GM19351 (cell line): Measurements from ENCODE around the gene HNF1B.
"Not testable (repeated sequence)": the region's sequence is repeated elsewhere in the genome, so short reads cannot be mapped to it uniquely, and the experiment has no call there.

Experiments
- ATAC-seq: cut with Tn5 transposase; IDR thresholded peaks from one replicate; pipeline ENCODE4 v1.9.1; 2021; ENCODE audit warnings: mild to moderate bottlenecking, moderate library complexity; ENCODE audit not compliant: unreplicated experiment

HNF1B gene, protein sequence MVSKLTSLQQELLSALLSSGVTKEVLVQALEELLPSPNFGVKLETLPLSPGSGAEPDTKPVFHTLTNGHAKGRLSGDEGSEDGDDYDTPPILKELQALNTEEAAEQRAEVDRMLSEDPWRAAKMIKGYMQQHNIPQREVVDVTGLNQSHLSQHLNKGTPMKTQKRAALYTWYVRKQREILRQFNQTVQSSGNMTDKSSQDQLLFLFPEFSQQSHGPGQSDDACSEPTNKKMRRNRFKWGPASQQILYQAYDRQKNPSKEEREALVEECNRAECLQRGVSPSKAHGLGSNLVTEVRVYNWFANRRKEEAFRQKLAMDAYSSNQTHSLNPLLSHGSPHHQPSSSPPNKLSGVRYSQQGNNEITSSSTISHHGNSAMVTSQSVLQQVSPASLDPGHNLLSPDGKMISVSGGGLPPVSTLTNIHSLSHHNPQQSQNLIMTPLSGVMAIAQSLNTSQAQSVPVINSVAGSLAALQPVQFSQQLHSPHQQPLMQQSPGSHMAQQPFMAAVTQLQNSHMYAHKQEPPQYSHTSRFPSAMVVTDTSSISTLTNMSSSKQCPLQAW

GRCh38 chr17:37744961-37745800 lies at the start of gene HNF1B:
HNF1B (minus strand) TSS chr17:37745059; CDS start chr17:37744884, 175 bp downstream.
- peak; percentile 57 for ATAC-seq

- no peak for ATAC-seq
Observed at GRCh38 chr17:37792787-37793186, 47.9 kb upstream of the HNF1B start.

- ATAC-seq, result no peak
Observed at GRCh38 chr17:37791447-37792399, 46.9 kb upstream of the HNF1B start.

DNA sequence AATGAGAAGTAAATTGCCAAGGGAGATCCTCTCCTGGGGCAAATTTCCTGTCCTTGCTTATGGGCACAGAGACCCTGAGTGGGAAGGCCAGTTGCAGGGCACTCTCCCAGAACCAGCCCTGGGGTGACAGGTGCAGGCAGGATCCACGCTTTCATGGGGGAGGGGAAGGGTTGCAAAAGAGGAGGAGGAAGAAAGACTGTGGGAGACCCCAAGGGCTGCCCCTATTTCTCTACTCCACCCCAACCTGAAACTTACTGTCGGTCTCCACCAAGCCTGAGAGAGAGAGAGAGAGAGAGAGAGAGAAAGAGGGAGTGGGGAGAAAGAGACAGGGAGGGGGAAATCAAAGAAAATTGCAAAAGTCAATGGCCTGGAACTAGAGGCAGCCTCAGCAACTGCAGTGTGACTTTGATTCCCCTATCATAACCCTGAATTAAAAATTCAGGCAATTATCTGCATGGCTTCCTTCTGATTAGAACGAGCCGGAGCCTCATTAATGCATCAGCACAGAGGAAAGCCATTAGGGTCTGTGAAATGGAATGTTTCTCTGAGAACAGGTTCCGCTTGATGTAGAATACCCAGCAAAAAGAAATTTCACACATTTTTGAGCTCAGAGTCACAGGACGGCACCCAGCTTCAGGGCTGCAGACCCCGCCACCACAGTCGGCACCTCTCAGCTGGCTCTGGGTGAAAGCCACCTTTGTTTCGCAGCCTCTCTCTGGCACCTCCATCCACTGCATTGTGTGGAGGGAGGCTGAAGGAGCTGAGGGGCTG lies 45.1 kb upstream of the HNF1B start:
- no peak for ATAC-seq

- ATAC-seq, result no peak
Observed at GRCh38 chr17:37789021-37789565, 44.2 kb upstream of the HNF1B start.

GRCh38 chr17:37788526-37788925 lies 43.7 kb upstream of the HNF1B start:
- no peak for ATAC-seq

GRCh38 chr17:37787055-37787757 lies 42.3 kb upstream of the HNF1B start:
- ATAC-seq, result no peak

DNA sequence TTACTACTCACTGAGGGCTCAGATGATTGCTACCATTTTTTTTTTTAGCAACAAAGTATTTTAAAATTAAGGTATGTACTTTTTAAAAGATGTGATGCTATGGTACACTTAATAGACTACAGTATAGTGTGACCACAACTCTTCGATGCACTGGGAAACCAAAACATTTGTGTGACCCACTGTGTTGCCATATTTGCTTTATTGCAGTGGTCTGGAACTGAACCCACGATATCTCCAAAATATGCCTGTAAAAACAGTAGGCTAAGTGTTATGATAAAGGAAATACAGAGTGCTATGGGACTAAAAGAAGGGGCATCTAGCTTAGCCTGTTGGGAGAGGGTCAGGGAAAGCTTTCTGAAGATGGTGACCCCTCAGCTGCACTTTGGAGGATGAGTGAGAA lies 41.6 kb upstream of the HNF1B start:
- ATAC-seq, result no peak

DNA sequence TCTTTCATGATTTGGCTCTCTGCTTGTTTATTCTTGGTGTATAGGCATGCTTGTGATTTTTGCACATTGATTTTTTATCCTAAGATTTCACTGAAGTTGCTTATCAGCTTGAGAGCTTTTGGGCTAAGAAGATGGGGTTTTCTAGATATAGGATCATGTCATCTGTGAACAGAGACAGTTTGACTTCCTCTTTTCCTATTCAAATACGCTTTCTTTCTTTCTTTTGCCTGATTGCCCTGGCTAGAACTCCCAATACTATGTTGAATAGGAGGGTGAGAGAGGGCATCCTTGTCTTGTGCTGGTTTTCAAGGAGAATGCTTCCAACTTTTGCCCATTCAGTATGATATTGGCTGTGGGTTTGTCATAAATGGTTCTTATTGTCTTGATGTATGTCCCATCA lies 37.6 kb upstream of the HNF1B start:
- ATAC-seq, result not testable (repeated sequence)

DNA sequence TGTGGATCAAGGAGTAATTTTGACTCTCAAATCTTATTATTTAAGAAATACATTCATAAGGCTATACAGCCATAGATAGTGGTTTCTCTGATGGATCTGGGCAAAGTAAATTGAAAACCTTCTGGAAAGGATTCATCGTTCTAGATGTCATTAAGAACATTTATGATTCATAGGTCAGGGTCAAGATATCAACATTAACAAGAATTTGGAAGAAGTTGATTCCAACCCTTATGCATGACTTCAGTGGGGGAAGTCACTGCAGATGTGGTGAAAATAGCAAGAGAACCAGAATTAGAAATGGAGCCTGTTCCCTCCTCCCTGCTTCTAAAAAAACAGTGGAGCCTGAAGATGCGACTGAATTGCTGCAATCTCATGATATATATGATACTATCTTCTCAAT lies 36.6 kb upstream of the HNF1B start:
- ATAC-seq, result no peak

DNA sequence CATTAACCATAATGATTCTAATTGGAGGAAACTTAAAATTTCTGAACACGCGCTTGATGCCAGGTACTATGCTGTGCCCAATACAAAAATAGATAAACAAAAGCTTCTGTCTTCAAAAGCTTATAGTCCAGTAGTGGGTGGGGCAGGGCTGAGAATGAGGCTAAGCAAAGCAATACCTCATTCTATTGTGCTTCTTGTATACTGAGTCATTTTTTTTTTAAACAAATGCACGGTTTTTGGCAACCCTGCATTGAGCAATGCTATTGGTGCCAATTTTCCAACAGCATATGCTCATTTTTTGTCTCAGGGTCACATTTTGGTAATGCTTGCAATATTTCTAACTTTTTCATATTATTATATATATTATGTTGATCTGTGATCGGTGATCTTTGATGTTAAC lies 34.7 kb upstream of the HNF1B start:
- no peak for ATAC-seq

DNA sequence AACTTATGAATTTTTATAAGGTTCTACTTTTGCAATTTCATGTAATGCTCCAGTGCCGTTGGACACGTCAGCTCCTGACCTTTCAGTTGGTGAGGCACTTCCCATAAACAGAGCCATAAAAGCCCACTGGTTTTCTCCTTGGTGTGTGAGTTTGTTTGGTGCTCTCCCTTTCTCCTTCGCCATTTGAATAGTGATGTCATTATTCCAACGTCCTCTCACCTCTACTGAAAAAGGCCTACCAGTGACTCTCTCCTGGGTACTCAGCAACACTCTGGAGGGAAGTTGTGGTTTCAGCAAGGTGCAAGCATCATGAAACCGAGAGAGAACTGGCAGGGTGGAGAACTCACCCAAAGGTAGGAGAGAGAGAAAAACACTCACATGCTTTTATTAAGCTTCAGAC lies 29.6 kb upstream of the HNF1B start:
- peak; percentile 91 for ATAC-seq

- ATAC-seq, result no peak
Observed at GRCh38 chr17:37772982-37773381, 28.1 kb upstream of the HNF1B start.

GRCh38 chr17:37770631-37771518 lies 26.0 kb upstream of the HNF1B start:
- no peak for ATAC-seq

- ATAC-seq, result no peak
Observed at GRCh38 chr17:37769050-37769449, 24.2 kb upstream of the HNF1B start.

GRCh38 chr17:37768438-37768837 lies 23.6 kb upstream of the HNF1B start:
- ATAC-seq, result no peak

DNA sequence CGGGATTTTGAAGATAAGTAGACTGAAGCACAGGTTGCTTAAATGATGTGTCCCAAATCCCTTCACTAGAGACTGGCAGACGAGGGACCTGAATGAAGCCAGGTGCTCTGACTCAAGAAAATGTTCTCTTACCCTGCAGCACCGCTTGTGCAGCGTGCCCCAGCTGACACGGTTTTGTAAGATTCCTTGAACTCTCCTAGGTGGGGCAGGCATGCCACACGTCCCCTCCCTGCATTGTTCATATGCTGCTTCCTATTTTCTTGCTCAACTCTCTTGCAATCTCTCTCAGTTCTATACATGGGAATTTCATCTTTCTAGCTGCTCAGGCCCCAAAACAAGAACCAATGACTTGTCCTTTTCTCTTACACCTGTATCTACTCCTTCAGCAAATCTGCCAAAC lies 22.1 kb upstream of the HNF1B start:
- ATAC-seq, result no peak

DNA sequence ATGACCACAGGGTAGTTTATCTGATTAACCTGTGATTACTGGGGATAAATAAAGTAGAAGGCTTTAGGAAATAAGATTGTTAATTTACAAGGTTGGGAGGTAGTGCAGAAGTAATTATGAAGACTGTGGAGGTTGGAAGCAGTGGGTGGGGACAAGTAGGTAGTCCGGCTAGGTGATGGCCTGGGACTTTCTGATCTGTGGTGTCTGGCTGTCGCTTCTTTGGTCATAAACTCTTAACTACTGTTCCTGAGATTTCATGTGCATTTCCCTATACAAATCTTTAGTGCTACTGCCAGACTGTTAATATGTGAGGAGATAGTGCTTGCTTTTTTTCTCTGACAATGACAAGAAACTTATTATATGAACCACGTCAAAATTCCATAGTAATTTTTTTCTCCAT lies 19.5 kb upstream of the HNF1B start:
- no peak for ATAC-seq
